ENCODE results near the gene PAX3.

- TF ChIP-seq YY1 (IDR thresholded peaks at IDR 0.05; ENCODE audit: insufficient read depth, insufficient read length) (no peak), ZNF274 (IDR thresholded peaks at IDR 0.05; ENCODE audit: low read depth, low read length) (no peak)
These were observed 42.5 kb downstream of the PAX3 start for GRCh38 chr2:222256250-222256649.
